ENCODE results near the gene TTC32.

Gene TTC32

DNA sequence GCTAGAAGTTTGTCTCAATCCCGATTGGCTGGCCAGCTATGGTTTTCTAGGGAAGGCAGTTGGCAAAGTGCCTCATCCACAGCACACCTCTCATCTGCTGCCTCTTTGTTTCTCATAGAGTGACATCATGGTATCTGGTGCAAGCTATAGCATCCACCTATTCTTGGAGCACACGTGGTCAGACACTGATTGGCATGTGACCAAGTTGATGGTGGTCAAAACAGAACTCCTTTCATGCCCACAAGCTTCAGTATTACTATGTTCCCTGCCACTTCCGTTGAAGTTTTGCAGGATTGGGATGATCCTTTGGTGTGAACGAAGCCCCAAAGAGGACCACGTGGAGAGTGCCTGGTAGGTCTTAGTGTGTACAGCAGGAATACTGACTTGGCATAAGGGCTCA is 28.8 kb downstream of the TTC32 start:
- no peak for DNase-seq

- DNase-seq, result no peak
Measured at GRCh38 chr2:19872302-19872701, 29.5 kb downstream of the TTC32 start.

DNA sequence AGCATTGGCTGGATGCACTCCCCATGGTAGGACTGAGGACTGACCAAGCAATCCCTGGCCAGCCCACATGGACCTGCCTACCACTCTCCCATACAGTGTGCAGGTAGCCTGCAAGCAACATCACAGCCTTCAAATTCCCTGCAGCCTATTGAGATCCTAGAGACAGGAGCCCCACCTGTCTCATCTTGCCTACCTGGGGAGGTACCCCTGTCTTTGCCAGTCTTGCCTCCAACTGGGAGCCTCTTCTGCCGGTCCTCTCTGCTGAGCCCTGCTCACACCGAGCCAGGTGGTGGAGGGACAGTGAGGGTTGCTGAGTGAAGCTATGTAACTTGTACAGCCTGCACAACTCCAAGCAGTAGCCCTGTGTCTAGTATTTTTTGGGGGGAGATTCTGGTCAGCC is 29.9 kb downstream of the TTC32 start:
- DNase-seq, result no peak

GRCh38 chr2:19870792-19871191 is 31.0 kb downstream of the TTC32 start:
- DNase-seq, result no peak

GRCh38 chr2:19868701-19869580 is 32.8 kb downstream of the TTC32 start:
- peak; percentile 58 for DNase-seq

- DNase-seq, result no peak
Measured at GRCh38 chr2:19868224-19868623, 33.6 kb downstream of the TTC32 start.

DNA sequence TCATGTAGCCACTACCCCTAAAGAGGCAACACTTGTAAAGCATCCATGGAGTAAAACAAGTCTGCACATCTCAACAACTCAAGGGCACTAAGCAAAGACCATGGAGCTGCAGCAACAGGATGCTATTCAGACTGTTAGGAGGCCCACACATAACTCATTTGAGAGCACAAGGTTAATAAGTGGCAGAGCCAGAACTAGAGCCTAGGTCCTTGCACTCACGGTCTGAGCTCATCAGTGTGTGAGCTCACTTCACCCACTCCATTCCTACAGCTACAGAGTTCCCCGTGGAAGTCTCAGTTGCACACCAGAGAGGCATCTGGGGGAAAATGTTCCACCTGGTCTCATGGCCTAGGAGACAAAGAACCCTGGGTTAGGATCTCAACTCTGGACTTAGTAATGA is 35.0 kb downstream of the TTC32 start:
- no peak for DNase-seq

DNA sequence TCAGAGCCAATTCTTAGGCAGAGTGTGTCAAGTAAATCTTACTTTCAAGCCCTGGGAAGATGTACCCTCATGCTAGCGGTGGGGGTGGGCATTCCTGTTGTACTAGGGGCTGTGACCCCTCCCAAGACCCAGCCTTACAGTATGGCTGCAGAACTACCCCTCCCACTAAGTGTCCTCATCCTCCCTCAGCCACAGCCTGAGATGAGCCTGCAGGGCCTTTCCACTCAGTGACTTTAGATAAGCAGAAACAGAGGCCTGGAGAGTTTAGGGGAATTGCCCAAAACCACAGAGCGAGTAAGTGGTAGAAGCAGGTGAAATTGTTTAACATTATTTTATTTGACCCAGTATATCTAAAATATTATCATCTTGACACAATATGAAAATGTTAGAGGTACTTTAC is 36.6 kb downstream of the TTC32 start:
- no peak for DNase-seq

- DNase-seq, result no peak
Measured at GRCh38 chr2:19864381-19864780, 37.4 kb downstream of the TTC32 start.

DNA sequence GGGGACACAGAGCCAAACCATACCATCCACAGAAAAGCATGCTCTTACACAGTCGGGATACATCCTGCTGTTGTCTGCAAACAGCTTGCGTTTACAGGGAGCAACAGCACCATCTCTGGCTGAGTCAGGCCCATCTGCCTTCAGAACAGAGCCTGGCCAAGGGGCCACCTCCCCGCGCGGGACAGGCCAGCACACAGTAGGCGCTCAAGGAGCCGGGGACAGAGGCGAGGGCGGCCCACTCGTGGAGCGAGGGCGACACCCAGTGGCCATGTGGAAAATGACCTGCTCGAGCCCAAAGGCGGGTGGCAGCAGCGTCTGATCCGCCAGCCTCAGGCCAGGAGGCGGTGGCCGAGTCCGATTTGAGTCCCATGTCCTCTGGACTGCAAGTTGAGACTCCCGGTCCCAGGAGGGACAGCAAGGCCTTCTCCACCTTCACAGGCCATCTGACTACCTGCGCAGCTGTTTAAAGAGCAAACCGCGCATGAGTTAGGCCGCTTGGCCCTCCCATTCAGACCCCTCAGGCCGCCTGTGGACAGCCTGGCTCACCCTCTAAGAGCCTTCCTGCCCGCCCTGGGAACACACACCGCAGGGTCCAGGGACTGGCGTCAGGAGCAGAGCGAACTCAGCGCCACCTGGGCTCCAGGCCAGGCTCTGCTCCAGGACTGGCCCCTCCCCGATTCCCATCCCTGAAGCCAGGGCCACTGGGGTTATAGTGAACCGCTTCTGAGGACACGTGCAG is 38.3 kb downstream of the TTC32 start:
- DNase-seq, result peak; percentile 53

- no peak for DNase-seq
Measured at GRCh38 chr2:19861813-19862212, 40.0 kb downstream of the TTC32 start.

- DNase-seq, result no peak
Measured at GRCh38 chr2:19860022-19860421, 41.8 kb downstream of the TTC32 start.

DNA sequence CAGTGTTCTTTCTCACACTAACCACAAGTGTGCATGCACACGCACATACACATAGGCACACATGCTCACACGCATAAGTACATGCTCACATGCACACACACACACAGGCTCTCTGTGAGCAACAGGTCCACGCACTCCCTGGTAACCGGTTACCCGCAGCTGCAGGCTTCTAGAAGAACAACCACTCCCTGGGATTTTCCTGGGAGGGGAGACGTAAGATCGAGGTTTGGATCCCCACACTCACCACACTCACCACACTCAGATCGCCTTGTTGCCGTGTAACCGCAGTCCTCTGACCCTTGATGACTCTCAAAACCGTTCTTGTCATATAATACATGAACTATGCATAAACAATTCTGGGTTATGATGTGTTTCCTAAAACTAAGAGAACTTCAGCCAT is 42.2 kb downstream of the TTC32 start:
- no peak for DNase-seq

- DNase-seq, result no peak
Measured at GRCh38 chr2:19857806-19858205, 44.0 kb downstream of the TTC32 start.

DNA sequence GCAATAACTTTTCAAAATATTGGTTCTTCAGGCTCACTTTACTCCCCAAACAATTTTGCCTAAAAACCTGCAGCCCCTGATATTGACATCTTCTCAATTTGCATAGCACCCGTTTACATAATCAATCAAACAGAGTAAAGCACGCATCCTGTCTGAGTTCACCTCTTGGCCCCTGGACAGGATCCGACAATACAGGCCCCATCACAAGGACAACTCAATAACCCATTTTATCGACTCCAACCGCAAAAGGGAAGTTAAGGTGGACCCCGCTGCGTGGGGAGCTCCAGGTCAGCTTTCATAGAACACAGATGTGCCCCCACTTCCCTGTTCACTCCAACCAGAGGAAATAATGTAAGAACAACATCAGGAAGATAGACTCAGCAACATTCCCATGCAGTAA is 44.7 kb downstream of the TTC32 start:
- no peak for DNase-seq

DNA sequence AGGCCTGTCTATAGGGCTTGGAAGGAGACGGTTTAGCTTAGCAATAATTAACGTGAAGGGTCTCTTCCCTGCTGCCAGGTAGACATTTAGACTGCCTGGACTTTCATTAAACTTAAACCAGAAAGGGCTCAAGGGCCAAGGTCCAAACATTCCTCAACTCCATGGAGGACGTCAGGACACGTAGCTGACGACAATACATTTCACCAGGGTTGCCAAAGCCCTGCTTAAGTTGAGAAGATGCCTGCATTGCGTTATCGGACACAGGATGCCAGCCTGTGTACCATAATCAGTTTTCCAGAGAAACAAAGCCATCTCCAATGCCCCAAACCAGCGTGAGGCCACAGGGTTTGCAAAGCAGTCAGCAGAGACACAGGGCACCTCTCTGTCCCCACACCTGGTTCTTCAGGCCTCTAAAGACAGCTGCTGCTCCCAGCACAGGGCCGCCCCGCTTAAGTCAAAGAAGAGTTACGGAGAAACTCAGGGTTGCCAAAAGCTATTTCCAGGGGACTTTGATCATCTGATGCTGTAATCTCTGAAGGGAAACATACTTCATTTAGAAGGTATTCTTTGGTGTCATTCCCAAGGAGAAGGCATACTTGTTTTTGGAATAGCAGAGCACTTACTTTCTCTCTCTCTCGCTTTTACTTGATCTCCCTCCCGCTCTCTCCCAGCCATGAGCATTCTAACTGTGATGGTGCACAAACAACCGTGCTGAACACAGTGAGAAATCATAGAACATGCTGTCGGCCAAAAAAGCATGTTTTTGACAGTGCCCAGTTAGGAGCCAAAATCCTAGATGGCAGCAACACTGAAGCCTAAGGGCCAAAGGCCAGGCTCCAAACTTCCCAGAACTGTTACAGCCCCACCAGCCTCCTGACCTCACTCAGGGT is 46.0 kb downstream of the TTC32 start:
- no peak for DNase-seq

- DNase-seq, result no peak
Measured at GRCh38 chr2:19854596-19855541, 46.9 kb downstream of the TTC32 start.

DNA sequence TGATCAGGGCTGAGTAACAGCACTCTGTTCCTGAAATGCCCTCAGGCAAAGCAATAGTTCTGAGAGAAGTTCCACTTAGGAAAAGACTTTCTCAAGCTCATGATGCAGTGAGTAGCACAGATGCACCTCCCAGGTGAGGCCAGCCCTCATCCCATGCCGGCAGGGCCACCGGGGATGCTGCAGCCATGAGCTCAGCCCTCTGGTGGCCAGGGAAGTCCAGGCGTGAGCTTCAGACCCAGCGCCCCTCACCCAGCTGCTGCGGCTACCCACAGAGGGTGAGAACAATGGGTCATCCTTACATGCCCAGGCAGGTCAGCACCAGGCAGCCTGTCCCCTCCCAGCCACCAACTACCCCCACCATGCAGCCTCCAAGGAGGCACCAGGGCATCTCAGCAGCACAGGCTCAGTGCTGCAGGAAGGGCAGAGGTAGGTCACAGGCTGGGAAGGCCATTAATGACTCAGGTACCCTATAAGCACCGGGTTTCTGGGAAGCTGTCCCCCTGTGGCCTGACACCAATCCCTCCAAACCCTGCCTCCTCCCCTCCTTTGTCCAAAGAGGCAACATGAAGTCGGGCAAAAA is 50.6 kb downstream of the TTC32 start:
- DNase-seq, result no peak

DNA sequence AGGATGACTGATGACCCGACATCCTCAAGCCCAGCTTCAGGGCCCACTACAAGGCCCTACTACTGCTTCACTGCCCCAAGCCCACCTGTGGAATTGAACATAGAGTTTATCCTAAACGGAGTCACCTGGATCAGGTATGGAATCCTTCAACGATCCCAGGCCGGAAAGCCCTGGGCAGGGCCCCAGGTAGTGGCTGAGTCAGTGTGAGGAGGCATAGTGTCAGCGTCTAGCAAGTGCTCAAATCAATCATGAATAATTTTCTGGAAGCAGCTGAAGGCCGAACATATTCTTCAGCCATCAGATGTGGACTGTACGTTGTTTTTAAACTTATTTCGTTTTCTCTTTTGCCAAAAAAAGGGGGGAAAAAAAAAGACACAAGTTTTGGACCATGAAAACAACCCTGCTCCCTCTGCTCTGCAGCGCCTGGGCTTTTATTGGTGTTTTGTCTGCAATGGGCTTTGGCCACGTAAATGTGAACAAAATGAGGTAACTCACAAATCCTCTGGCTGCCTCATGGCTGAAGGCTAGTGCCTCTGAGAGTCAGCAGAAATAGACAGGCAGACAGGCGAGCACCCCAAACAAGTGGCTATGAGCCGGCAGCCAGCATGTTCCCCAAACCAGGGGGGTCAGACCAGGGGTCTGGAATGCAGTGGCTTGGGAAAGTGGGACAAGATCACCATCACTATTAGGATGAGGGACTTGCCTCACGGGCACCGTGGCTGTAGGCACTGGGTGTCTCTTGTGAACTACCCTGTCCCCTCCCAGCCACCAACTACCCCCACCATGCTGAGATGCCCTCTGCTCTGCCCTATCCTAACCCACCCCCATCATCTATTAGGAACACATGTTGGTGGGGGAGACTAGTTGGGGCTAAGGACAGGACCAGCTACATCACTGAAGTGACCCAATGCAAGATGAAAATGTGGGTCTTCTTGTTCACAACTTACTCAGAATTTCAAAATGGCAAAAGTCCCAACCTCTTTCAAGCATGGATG is 51.4 kb downstream of the TTC32 start:
- no peak for DNase-seq

DNA sequence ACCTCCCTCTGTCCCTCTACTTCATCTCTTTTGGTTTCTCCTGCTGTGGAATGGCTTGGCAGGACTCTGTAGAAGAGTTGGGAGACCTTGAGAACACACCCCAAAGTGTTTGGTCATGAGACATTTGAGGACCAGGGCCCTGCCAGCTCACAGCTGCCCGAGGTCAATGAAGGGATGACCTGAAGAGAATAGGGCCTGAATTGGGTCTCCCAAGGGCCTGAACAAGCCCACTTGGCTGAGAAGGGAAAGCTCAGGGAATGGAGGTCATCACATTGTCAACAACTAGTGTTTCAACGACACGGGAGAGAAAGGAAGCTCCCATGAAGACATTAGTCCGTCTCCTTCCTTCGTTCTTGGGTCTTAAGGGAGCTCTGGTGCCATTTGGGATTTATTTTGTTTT is 52.8 kb downstream of the TTC32 start:
- no peak for DNase-seq
